ENCODE results near the gene ICE2. TPM values are rescaled to one million over a fixed set of nuclear protein-coding genes. Genes with fewer than 3 reads are reported as not detected.

The ICE2 gene
- total RNA-seq, 1 donor from 2014 or later, result 42.2 TPM

- H3K27ac Mint-ChIP-seq (ENCODE audit: unreplicated experiment), result no peak overlapping the region
- peaks cover 4% of the 10 kb centered on the region for H3K27me3 Mint-ChIP-seq (ENCODE audit: unreplicated experiment)
- TF ChIP-seq CTCF (IDR thresholded peaks at IDR 0.05; ENCODE audit: unreplicated experiment), result no peak
- peaks cover 15% of the 10 kb centered on the region for H3K36me3 Mint-ChIP-seq (ENCODE audit: low read depth, unreplicated experiment)
- H3K9me3 Mint-ChIP-seq (ENCODE audit: unreplicated experiment), result no peaks in the 10 kb centered on the region
- peak overlapping the region; percentile 12 for H3K4me3 Mint-ChIP-seq (ENCODE audit: unreplicated experiment)
- DNase-seq (ENCODE audit: low spot score), result no peak
- H3K4me1 Mint-ChIP-seq (ENCODE audit: unreplicated experiment), result peaks cover 3% of the 10 kb centered on the region
Observed at GRCh38 chr15:60511351-60512031, 32.5 kb upstream of the ICE2 start.

- DNase-seq (ENCODE audit: low spot score), result no peak
- no peak overlapping the region for H3K4me3 Mint-ChIP-seq (ENCODE audit: unreplicated experiment)
- peaks cover 4% of the 10 kb centered on the region for H3K27me3 Mint-ChIP-seq (ENCODE audit: unreplicated experiment)
- peaks cover 15% of the 10 kb centered on the region for H3K36me3 Mint-ChIP-seq (ENCODE audit: low read depth, unreplicated experiment)
- H3K4me1 Mint-ChIP-seq (ENCODE audit: unreplicated experiment), result peaks cover 3% of the 10 kb centered on the region
- H3K9me3 Mint-ChIP-seq (ENCODE audit: unreplicated experiment), result no peaks in the 10 kb centered on the region
- no peak for TF ChIP-seq CTCF (IDR thresholded peaks at IDR 0.05; ENCODE audit: unreplicated experiment)
- H3K27ac Mint-ChIP-seq (ENCODE audit: unreplicated experiment), result no peak overlapping the region
Observed at GRCh38 chr15:60510006-60510405, 31.1 kb upstream of the ICE2 start.

- TF ChIP-seq CTCF (IDR thresholded peaks at IDR 0.05; ENCODE audit: unreplicated experiment), result no peak
- DNase-seq (ENCODE audit: low spot score), result no peak
- H3K9me3 Mint-ChIP-seq (ENCODE audit: unreplicated experiment), result no peaks in the 10 kb centered on the region
- peaks cover 3% of the 10 kb centered on the region for H3K4me1 Mint-ChIP-seq (ENCODE audit: unreplicated experiment)
- no peak overlapping the region for H3K27ac Mint-ChIP-seq (ENCODE audit: unreplicated experiment)
- peaks cover 4% of the 10 kb centered on the region for H3K27me3 Mint-ChIP-seq (ENCODE audit: unreplicated experiment)
- no peak overlapping the region for H3K4me3 Mint-ChIP-seq (ENCODE audit: unreplicated experiment)
- peaks cover 19% of the 10 kb centered on the region for H3K36me3 Mint-ChIP-seq (ENCODE audit: low read depth, unreplicated experiment)
Observed at GRCh38 chr15:60509470-60509869, 30.5 kb upstream of the ICE2 start.

- H3K27me3 Mint-ChIP-seq (ENCODE audit: unreplicated experiment), result peaks cover 4% of the 10 kb centered on the region
- no peak for DNase-seq (ENCODE audit: low spot score)
- H3K27ac Mint-ChIP-seq (ENCODE audit: unreplicated experiment), result no peak overlapping the region
- H3K9me3 Mint-ChIP-seq (ENCODE audit: unreplicated experiment), result no peaks in the 10 kb centered on the region
- peaks cover 3% of the 10 kb centered on the region for H3K4me1 Mint-ChIP-seq (ENCODE audit: unreplicated experiment)
- H3K4me3 Mint-ChIP-seq (ENCODE audit: unreplicated experiment), result no peak overlapping the region
- TF ChIP-seq CTCF (IDR thresholded peaks at IDR 0.05; ENCODE audit: unreplicated experiment), result no peak
- H3K36me3 Mint-ChIP-seq (ENCODE audit: low read depth, unreplicated experiment), result peaks cover 16% of the 10 kb centered on the region
Observed at GRCh38 chr15:60508442-60508841, 29.5 kb upstream of the ICE2 start.

- peaks cover 14% of the 10 kb centered on the region for H3K36me3 Mint-ChIP-seq (ENCODE audit: low read depth, unreplicated experiment)
- peak; percentile 40 for DNase-seq (ENCODE audit: low spot score)
- H3K4me3 Mint-ChIP-seq (ENCODE audit: unreplicated experiment), result no peak overlapping the region
- H3K27ac Mint-ChIP-seq (ENCODE audit: unreplicated experiment), result no peak overlapping the region
- peaks cover 3% of the 10 kb centered on the region for H3K4me1 Mint-ChIP-seq (ENCODE audit: unreplicated experiment)
- H3K9me3 Mint-ChIP-seq (ENCODE audit: unreplicated experiment), result no peaks in the 10 kb centered on the region
- TF ChIP-seq CTCF (IDR thresholded peaks at IDR 0.05; ENCODE audit: unreplicated experiment), result peak; percentile 89
- H3K27me3 Mint-ChIP-seq (ENCODE audit: unreplicated experiment), result peaks cover 4% of the 10 kb centered on the region
Observed at GRCh38 chr15:60507596-60508424, 28.9 kb upstream of the ICE2 start.

All from endothelial cell (in vitro differentiated cells).